Endothelial cell (in vitro differentiated cells): ENCODE data around the gene ARIH1. TPM values are rescaled to one million over a fixed set of nuclear protein-coding genes. Genes with fewer than 3 reads are reported as not detected.
A peak's percentile ranks its signal among the peaks of the same experiment; 100 is the strongest.
"Not testable (repeated sequence)": the region's sequence is repeated elsewhere in the genome, so short reads cannot be mapped to it uniquely, and the experiment has no call there.

Experiments
- DNase-seq: peaks from one replicate; pipeline ENCODE4 v3.0.0; 2021; ENCODE audit warnings: low spot score
- H3K27ac Mint-ChIP-seq: one replicate; pipeline ENCODE4 v1.8.0; 2021; ENCODE audit warnings: mixed read lengths, inconsistent platforms; ENCODE audit not compliant: unreplicated experiment
- H3K27me3 Mint-ChIP-seq: one replicate; pipeline ENCODE4 v1.8.0; 2021; ENCODE audit warnings: mild to moderate bottlenecking, moderate library complexity, mixed read lengths, inconsistent platforms; ENCODE audit not compliant: unreplicated experiment
- H3K36me3 Mint-ChIP-seq: one replicate; pipeline ENCODE4 v1.8.0; 2021; ENCODE audit warnings: mild to moderate bottlenecking, low read depth, mixed read lengths, inconsistent platforms; ENCODE audit not compliant: unreplicated experiment
- H3K4me1 Mint-ChIP-seq: one replicate; pipeline ENCODE4 v1.8.0; 2021; ENCODE audit warnings: mild to moderate bottlenecking, mixed read lengths, inconsistent platforms; ENCODE audit not compliant: unreplicated experiment
- H3K4me3 Mint-ChIP-seq: one replicate; pipeline ENCODE4 v1.8.0; 2021; ENCODE audit warnings: mild to moderate bottlenecking, mixed read lengths, inconsistent platforms; ENCODE audit not compliant: unreplicated experiment
- H3K9me3 Mint-ChIP-seq: one replicate; pipeline ENCODE4 v1.8.0; 2021; ENCODE audit warnings: mixed read lengths, inconsistent platforms; ENCODE audit not compliant: unreplicated experiment
- total RNA-seq: library from RNA; stranded (reverse); fragmentation: NEBNext Ultra II Directional; extraction: Animal tissue kit (Norgen Biotek cat#: 25700); gene quantifications from one replicate; pipeline ENCODE4 v1.2.1, GENCODE V29; 2021; ENCODE audit not compliant: unreplicated experiment
- TF ChIP-seq, protein P1 (sequence below): fragments of 200-600 bp; sonication (generic); IDR thresholded peaks from one replicate; pipeline ENCODE4 v1.5.0; 2021; ENCODE audit warnings: antibody characterized with exemption; ENCODE audit not compliant: unreplicated experiment

Gene ARIH1
- total RNA-seq, 1 donor from 2014 or later = 184 TPM

- DNase-seq = no peak
- no peak overlapping the region for H3K27ac Mint-ChIP-seq
- no peaks in the 10 kb centered on the region for H3K36me3 Mint-ChIP-seq
- peaks cover 10% of the 10 kb centered on the region for H3K4me1 Mint-ChIP-seq
- TF ChIP-seq, protein P1, sequence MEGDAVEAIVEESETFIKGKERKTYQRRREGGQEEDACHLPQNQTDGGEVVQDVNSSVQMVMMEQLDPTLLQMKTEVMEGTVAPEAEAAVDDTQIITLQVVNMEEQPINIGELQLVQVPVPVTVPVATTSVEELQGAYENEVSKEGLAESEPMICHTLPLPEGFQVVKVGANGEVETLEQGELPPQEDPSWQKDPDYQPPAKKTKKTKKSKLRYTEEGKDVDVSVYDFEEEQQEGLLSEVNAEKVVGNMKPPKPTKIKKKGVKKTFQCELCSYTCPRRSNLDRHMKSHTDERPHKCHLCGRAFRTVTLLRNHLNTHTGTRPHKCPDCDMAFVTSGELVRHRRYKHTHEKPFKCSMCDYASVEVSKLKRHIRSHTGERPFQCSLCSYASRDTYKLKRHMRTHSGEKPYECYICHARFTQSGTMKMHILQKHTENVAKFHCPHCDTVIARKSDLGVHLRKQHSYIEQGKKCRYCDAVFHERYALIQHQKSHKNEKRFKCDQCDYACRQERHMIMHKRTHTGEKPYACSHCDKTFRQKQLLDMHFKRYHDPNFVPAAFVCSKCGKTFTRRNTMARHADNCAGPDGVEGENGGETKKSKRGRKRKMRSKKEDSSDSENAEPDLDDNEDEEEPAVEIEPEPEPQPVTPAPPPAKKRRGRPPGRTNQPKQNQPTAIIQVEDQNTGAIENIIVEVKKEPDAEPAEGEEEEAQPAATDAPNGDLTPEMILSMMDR = no peak
- H3K9me3 Mint-ChIP-seq = no peaks in the 10 kb centered on the region
- H3K27me3 Mint-ChIP-seq = no peaks in the 10 kb centered on the region
- no peak overlapping the region for H3K4me3 Mint-ChIP-seq
These were observed 142.5 kb downstream of the ARIH1 start for GRCh38 chr15:72616491-72617210.

DNA sequence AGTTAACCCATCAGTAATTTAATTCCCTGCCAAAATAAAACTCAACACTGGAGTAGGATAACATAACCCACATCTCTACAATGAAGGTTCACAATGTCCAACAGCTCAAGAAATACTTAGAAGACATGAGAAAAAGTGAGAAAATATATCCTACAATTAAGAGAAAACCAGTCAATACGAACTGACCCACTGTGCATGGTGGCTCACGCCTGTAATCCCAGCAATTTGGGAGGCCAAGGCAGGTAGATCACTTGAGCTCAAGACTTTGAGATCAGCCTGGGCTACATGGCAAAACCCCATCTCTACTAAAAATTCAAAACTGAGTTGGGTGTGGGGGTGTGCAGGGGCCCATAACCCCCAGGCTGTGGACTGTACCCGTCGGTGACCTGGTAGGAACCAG lies 149.7 kb downstream of the ARIH1 start:
- not testable (repeated sequence) for H3K27ac Mint-ChIP-seq

DNA sequence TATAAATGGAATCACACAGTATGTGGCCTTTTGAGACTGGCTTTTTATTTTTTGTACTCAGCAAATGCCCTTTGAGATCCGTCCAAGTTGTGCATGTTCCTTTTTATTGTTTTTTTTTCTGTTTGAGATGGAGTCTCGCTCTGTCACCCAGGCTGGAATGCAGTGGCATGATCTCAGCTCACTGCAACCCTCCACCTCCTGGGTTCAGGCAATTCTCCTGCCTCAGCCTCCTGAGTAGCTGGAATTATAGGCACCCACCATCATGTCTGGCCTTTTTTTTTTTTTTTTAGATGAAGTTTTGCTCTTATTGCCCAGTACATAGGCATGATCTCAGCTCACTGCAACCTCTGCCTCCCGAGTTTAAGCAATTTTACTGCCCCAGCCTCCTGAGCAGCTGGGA lies 152.0 kb downstream of the ARIH1 start:
- not testable (repeated sequence) for H3K27ac Mint-ChIP-seq, H3K27me3 Mint-ChIP-seq, H3K36me3 Mint-ChIP-seq

More for the DNA sequence above, 149.7 kb downstream of the ARIH1 start:
- not testable (repeated sequence) for H3K9me3 Mint-ChIP-seq, H3K4me3 Mint-ChIP-seq, H3K27me3 Mint-ChIP-seq, H3K4me1 Mint-ChIP-seq, DNase-seq, H3K36me3 Mint-ChIP-seq

GRCh38 chr15:72628249-72629067 lies 154.3 kb downstream of the ARIH1 start:
- not testable (repeated sequence) for H3K4me3 Mint-ChIP-seq, H3K36me3 Mint-ChIP-seq, H3K27me3 Mint-ChIP-seq, H3K27ac Mint-ChIP-seq, H3K4me1 Mint-ChIP-seq, H3K9me3 Mint-ChIP-seq
- TF ChIP-seq, protein P1 = peak; percentile 54
- DNase-seq = peak; percentile 47

More for the DNA sequence above, 152.0 kb downstream of the ARIH1 start:
- DNase-seq, H3K9me3 Mint-ChIP-seq, H3K4me3 Mint-ChIP-seq, H3K4me1 Mint-ChIP-seq: not testable (repeated sequence)

GRCh38 chr15:72629068-72629570 lies 155.0 kb downstream of the ARIH1 start:
- H3K9me3 Mint-ChIP-seq, H3K4me3 Mint-ChIP-seq, H3K27ac Mint-ChIP-seq, H3K4me1 Mint-ChIP-seq, DNase-seq, H3K36me3 Mint-ChIP-seq, H3K27me3 Mint-ChIP-seq: not testable (repeated sequence)

DNA sequence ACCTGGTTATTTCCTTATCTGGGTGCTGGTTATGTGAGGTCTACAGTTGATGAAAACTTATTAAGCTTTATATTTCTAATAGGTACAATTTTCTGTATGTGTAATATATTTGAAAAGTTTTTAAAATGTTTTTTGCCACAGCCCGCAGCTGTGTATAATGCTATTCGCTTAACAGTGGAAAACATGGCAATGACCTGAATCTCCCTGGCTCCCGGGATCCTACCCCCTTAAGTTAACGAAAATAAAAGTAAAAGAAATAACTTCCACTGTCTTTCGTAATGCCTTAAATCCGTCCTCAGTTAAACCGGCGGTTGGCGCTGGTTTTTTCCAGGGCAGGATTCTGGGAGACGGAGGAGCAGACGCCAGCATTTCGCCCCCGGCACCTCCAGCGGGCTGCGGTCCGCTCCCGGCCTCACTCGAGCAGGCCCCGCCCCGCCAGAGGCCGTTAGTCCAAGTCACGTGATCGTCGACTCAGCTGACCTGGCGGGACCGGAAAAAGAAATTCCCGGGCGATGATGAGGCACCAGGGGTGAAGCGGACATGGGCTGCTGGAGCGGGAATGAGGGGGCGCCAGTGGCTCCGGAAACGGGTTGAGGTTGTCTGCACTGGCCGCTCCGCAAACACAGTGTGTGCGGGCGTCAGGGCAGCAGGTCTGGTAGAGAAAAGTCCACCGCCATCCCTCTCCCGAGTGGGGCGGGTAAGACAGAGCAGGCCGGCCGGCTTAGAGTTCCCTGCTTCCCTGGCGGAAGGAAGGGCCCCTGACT lies 162.6 kb downstream of the ARIH1 start:
- DNase-seq = peak; percentile 71

GRCh38 chr15:72639759-72640483 lies 165.8 kb downstream of the ARIH1 start:
- H3K9me3 Mint-ChIP-seq, DNase-seq, H3K27me3 Mint-ChIP-seq, H3K4me1 Mint-ChIP-seq, H3K36me3 Mint-ChIP-seq, H3K27ac Mint-ChIP-seq, H3K4me3 Mint-ChIP-seq: not testable (repeated sequence)

More for the DNA sequence above, 162.6 kb downstream of the ARIH1 start:
- not testable (repeated sequence) for H3K27ac Mint-ChIP-seq, H3K4me3 Mint-ChIP-seq, H3K36me3 Mint-ChIP-seq, H3K27me3 Mint-ChIP-seq, H3K4me1 Mint-ChIP-seq, H3K9me3 Mint-ChIP-seq

DNA sequence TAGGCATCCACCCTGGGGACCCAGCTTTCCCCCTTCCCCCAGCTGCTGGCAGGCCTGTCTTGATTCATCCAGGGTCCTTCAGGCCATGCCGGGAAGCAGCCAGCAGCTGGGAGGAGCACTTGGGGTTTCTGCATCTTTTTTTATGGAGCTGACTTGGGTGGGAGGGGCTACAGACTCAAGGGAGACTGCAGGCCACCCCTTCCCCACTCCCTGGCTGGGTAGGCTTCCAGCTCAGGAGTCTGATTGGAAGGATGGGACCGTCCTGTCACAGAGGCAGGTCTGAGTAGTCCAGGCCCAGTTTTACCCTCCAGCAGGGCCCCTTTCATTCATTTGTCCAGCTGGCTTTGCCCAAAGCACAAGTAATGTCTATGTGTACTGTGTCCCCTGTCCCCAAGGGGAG lies 168.1 kb downstream of the ARIH1 start:
- not testable (repeated sequence) for H3K36me3 Mint-ChIP-seq, H3K4me1 Mint-ChIP-seq, H3K27ac Mint-ChIP-seq, DNase-seq, H3K4me3 Mint-ChIP-seq, H3K27me3 Mint-ChIP-seq, H3K9me3 Mint-ChIP-seq

DNA sequence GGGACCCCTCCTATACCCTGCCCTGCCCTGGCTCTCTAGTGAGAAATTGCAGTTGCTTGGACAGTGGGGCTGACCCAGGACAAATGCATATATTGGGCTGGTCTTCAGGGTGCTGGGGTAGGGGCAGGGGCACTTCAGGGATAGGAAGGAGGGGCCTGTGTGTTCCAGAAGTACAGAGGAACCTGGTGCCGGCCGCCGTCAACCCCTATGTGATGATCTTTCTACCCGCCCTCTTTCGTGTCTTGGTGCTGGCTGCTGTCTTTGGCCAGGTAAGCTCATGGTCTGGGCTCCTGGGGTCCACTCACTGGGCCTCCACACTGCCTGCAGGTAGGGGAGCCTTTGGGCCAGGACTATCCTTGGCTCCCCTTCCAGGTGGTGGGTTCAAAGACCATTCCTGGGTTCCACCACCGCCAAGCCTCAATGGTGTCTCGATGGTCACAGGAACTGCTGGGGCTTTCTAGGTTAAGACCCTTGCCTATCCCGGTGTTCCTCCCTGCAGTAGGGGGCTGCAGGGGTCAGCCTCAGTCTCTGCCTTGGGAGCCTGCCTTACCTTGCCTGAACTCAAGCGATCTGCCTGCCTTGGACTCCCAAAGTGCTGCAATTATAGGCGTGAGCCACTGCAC lies 174.6 kb downstream of the ARIH1 start:
- H3K4me3 Mint-ChIP-seq, H3K4me1 Mint-ChIP-seq, H3K9me3 Mint-ChIP-seq, H3K36me3 Mint-ChIP-seq, H3K27ac Mint-ChIP-seq, H3K27me3 Mint-ChIP-seq, DNase-seq: not testable (repeated sequence)
